ENCODE data around the gene YPEL1.
"Not testable (repeated sequence)": the region's sequence is repeated elsewhere in the genome, so short reads cannot be mapped to it uniquely, and the experiment has no call there.

Gene YPEL1

DNA sequence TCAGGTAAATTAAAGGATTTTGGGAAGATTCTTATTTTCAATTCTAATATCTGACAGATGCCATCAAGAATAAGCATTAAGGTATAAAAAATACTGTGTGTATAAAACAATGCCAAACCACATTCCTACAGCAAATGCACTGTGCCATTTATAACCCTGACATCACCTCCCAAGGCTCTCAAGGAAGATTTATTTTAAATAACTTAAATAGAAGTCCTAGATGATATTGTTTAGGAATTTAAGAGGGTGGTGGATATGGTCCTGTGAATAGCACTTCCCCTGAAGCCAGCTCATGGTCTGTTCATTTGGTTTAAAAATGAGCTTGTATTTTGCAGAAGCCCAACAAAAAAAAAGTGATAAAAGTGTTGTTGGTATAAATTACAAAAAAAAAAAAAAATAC, 37.7 kb downstream of the YPEL1 start:
- DNase-seq = no peak

DNA sequence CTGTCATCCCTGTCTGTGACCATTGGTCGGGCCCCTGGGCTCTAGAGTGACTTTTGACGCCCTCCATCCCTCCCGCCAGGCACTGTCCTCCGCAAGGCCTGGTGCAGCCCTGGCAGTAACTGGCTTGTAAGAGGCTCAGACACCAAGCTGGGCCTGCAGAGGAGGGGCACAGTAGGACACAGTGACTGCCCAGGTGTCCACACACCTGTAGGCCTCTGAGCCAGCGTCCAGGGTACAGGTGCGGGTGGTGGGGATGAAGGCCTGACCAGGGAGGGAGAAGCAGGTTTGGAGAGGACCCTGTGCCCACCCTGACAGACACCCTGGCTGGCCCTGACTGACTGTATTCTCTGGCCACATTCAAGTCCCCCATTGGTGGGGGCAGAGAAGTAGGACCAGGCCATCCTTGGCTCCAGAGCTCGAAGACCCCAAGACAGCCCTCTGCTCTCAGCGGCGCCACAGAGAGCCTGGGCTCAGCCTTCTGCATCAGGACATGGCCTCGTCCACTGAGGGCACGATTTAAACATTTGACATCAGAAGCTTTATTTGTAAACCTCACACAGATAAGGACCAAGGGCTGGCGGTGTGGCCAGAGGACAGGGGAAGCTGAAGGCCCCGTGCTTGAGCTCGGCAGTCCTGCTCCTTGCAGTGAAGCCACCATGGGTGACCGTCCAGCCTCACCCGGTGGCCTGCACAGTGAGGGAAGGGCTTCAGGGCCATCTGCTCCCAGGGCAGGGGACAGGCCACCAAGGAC, 38.4 kb downstream of the YPEL1 start:
- no peak for DNase-seq

DNA sequence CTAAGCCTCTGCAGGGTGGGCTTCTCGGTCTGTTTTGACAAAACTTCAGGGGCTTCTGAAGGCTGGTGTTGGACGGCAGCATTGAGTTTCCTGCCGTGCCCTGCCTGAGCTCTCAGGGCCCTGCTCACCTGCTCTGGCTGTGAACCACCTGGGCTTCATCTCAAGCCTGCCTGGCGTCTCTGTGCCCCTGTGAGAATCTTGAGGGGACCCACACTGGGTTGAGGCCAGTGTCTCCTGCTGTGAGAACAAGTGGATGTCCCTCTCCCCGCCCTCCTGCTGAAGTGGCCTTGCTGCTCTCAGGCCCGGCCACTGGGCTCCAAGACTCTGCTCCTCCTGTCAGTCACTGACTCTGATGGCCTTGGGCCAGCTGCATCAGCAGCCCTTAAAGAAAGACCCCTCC, 39.5 kb downstream of the YPEL1 start:
- no peak for DNase-seq

DNA sequence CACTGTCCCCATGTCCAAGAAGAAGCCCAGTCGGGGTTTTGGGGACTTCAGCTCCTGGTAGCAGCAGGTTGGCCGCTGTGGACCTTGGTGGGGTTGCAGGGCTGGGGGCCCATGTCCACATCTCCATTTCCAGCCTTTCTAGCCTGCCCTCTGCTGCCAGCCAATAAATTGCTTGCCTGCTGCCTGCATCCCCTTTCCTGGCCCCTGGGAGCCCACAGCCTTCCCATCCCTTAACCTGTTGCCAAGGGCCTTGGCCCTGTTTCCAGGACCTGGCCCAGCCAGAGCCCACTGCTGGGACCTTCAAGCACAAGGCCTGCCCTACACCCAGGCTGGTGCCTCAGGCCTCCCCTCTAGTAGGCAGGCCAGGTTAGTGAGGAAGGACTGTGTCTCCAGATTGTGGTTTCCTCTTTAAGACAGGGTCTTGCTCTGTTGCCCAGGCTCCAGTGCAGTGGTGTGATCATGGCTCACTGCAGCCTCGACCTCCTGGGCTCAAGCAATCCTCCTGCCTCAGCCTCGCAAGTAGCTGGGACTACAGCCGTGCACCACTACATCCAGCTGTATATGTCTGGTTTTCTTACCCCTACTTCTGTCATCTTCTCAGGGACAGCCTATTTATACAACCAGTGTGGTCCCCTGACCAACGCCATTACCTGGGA, 40.0 kb downstream of the YPEL1 start:
- no peak for DNase-seq

GRCh38 chr22:21694795-21695429, 40.7 kb downstream of the YPEL1 start:
- DNase-seq = no peak

DNA sequence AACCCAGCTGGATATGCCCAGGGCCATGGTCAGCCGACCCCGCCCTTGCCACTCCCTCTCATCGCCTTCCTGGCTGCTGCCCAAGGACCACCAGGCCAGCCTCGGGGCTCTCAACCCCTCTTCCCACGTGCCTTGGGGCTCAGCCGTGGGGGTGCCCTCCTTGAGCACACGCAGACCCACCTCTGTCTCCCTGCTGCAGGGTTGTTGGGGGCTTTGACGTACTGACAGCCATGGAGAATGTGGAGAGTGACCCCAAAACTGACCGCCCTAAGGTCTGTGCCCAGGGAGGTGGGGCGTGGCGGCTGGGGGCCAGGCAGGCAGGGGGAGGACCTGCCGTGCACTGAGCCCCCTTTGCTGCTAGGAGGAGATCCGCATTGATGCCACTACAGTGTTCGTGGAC, 41.2 kb downstream of the YPEL1 start:
- DNase-seq = no peak

GRCh38 chr22:21693999-21694341, 41.6 kb downstream of the YPEL1 start:
- no peak for DNase-seq

GRCh38 chr22:21693333-21693998, 42.1 kb downstream of the YPEL1 start:
- no peak for DNase-seq

- DNase-seq = not testable (repeated sequence)
Measured at GRCh38 chr22:21692856-21693255, 42.7 kb downstream of the YPEL1 start.

DNA sequence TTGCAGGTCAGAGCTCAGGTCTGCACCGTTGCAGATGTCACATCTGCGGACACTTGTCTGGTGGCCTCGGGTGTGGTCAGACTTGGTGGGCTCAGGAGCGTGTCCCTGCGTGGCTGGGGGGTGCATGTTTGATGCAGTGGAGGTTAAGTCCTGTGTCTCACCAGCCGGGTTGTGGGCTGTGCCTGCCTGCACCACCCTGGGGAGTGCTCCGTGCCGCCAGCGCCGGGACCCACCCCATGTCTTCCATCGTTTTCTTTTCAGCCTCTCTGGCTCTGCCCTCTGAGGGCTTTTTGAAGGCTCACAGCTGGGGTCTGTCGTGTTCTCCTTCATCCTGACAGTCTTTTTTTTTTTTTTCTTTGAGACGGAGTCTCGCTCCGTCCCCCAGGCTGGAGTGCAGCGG, 43.8 kb downstream of the YPEL1 start:
- DNase-seq = no peak

- DNase-seq = no peak
Measured at GRCh38 chr22:21690401-21690801, 45.2 kb downstream of the YPEL1 start.

DNA sequence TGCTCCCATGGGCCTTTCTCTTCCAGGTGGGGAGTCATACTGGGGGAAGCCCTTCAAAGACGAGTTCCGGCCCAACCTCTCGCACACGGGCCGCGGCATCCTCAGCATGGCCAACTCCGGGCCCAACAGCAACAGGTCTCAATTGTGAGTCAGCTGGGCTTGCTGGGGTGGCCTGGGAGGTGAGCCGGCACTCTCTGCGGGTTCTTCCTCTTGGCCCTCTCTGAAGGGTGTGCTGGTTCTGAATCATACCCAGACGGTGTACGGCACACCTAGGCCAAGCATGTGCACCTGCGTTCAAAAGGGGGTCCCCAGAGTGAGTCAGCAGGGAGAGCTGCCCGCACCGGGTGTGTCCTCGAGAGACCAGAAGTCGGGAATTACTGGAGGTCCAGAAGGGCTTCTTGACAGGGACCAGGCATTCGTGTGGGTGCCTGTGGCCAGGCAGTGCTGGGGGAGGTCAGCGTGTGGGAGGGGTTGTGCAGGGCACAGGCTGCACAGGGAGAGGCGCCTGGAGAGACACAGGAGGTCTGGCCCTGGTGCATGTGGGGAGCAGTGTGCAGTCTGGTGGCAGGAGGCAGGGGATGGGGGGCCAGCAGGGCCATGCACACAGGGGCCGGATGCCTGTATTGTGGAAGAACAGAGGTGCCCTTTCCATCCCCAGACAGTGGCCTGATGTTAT, 46.8 kb downstream of the YPEL1 start:
- DNase-seq = no peak

DNA sequence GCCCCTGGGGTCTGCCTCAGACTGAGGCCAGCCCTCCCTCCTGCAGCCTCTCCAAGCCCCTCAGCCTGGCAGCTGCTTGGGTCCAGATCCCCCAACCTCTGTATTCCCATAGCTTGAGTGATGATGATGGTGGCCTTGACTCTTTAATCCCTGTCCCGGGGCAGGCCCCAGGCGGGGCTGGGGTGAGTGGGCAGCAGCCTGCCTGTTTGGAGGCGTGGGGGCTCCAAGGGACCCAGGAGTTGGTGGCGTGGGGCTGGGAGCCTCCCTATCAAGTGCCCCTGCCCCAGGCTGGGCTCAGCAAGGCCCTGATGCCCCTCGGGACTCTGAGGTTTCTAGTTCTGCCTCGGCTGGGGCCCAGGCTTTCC, 47.3 kb downstream of the YPEL1 start:
- DNase-seq = no peak

DNA sequence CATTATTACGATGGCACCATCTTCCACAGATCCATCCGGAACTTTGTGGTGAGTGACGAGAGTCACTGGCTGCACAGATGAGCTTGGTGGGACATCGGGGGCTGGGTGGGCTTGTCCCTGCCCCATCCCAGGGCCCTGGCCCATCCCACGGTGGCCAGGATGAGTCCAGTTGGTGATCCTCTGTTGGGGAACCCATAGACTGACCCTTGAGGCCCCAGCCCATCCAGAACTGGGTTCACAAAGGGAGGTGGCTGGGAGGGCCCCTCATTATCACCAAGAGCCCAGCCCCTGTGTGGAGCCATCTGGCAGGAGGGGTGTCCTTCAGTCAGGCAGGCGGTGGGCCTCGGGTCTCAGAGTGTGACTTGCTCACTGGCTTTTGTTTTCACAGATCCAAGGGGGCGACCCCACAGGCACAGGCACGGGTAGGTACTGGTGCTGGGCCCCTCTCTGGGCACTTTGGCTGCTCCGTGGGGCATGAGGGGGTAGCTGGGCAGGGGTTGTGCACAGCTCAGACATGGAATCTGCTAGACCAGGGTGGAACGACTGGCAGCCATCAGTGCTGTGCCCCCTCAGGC, 47.8 kb downstream of the YPEL1 start:
- no peak for DNase-seq

DNA sequence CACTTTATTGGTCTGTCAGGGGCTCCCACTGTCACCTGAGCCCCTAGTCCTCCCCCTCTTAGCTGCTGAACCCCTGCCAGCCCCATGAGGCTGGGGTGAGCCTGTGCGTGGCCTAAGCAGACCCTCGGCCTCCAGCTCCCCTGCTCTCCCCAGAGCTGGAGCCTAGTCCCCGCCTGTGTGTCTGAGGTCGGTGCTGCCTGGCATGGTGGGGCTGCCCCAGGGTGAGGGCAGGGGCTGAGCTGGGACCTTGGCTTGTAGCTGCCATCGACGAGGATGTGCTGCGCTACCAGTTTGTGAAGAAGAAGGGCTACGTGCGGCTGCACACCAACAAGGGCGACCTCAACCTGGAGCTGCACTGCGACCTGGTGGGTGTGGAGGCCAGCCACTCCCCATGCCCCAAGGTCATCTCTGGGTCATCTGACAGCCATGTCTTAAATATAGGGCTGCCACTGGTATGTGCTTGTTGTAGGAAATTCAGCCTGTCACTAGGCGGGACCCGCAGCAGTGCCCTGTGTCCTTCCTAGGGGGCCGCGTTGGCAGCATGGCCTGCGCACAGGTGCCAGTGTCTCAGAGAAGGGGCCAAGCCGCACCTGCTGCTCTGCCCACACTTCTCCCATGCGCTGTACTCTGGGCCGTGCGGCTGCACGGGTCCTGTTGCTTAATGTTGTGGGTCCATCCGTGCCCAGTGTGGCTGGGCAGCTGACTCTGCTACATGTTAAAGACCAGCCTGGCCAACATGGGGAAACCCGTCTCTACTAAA, 48.8 kb downstream of the YPEL1 start:
- DNase-seq = no peak

DNA sequence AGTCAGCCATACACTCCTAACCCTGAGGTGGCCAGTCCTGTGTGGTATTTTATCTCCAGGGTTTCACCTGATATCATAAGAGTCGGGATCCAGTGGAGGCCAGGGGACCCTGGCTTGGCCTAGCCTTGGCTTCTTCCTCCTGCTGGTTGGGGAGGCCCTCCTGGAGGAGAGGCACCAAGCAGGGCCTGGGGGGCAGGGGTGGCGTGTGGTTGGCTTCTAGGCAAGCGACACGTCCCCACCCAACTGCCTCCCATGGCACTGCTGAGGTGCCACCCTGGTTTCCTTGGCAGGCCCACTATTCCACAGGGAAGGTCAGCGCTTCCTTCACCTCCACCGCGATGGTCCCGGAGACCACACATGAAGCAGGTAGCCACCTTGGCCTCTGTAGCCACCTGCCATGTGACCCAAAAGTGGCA, 49.4 kb downstream of the YPEL1 start:
- DNase-seq = no peak

DNA sequence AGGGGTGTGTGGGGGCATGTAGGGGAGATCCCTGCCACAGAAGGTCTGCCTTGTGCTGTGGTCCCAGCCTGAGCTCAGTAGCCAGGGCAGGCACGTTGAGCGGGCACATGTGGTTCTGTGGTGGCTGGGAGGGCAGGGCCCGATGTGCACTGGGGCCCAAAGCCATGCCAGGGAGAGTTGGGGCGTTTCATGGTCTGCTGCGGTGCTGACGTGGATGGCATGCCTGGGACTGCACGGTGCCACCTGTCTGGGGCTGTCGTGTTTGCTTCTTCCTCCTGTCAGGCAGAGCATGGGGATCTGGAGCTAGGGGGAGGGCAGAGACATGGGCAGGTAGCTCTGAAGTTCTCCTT, 50.5 kb downstream of the YPEL1 start:
- no peak for DNase-seq

DNA sequence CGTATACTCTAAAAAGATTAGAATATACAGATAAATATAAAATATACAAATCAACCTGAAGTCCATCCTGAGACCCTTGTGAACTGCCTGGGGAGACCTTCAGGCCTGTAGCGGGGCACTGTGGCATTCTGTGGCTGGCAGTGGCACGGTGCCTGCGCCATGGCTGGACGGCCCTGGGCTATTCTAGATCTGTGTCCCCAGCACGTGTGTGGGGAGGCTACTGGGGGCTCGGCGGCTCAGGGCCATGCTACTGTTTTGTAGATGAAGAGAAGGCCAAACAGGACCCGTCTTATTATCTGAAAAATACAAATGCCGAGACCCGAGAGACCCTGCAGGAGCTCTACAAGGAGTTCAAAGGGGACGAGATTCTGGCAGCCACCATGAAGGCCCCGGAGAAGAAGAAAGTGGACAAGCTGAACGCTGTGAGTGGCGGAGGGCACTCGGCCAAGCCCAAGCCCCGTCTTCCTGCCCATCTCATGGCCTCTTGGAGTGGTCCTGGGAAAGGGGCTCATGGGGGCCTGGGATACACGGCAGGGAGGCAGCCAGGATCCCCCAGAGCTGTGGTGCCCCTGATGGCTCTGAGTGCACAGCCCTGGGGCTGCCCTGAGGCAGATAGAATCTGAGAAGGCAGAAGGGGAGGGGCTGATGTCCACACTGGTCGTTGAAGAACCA, 51.0 kb downstream of the YPEL1 start:
- no peak for DNase-seq

DNA sequence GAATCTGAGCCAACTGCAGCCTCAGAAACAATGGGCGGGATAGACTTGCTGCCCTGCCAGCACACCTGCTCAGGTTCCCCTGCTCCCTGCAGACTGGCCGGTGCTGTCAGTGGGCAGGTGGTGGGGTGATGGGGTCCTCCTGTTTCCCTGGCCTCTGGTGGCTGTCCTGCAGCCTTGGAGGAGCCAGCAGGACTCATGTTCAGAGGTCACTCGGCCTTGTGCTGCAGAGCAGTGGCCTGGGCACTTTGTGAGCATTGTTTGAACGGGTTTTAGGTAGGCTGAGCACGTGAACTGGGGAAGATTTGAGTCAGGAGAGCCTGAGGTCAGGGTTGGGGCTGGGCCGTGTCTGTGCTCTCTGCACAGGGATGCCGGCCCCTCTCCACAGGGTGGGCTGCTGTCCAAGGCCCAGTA, 52.2 kb downstream of the YPEL1 start:
- no peak for DNase-seq

DNA sequence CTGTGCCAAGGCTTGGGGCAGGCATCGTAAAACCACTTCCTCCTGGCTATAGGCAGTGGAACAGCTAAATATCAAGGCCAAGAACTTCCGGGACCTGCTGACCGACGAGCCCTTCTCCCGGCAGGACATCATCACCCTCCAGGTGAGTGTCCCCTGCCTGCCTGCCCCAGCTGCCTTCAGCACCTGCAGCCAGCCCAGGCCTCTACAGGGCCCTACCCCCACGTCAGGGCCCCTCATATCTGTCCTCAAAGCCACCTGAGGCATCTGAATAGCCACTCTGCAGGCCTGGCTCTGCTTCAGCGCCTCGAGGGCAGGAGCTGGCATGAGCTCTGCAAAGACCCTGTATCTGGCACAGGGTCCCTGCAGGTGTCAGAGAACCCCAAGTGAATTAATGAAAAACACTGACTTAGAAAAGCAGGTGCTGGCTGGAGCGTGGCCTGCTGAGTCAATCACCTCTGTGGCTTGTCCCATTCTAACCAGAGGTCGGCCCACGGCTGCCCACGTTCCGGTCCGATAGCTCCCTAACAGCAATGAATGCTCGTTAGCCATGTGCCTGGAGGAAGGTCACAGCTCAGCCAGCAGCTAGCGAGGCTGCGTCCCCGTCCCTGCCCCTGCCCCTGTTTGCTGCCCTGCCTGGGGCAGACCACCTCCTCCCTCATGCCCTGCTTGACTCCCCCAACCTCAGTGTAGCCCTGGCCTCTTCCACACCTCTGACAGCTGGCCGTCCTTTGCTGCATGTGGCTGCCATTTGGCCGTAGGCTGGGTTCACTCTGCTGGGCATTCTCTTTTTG, 53.0 kb downstream of the YPEL1 start:
- DNase-seq = no peak
